ENCODE measurements around the gene DNAI1.
"Not testable (repeated sequence)": the region's sequence is repeated elsewhere in the genome, so short reads cannot be mapped to it uniquely, and the experiment has no call there.

Gene DNAI1

GRCh38 chr9:34514816-34515215 is 56.2 kb downstream of the DNAI1 start:
- no peak for DNase-seq

DNA sequence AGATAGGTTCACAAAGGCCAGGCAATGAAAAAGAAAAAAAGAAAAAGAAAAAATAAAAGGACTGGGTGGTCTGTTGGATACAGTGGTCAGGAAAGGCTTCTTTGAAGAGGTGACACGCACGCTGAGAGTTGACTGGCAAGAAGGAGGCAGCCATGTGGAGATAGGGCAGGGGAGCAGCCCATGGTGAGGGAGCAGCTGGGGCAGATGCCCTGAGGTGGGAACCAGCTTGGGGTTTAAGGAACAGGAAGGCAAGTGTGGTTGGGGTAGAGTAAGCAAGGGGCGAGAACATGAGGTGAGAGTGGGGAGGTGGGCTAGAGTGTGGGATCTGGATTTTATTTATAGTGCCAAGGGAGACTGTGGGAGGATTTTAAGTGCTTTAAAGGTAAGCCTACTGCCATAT is 57.4 kb downstream of the DNAI1 start:
- no peak for DNase-seq

- DNase-seq = no peak
These were observed 58.6 kb downstream of the DNAI1 start for GRCh38 chr9:34517185-34517584.

DNA sequence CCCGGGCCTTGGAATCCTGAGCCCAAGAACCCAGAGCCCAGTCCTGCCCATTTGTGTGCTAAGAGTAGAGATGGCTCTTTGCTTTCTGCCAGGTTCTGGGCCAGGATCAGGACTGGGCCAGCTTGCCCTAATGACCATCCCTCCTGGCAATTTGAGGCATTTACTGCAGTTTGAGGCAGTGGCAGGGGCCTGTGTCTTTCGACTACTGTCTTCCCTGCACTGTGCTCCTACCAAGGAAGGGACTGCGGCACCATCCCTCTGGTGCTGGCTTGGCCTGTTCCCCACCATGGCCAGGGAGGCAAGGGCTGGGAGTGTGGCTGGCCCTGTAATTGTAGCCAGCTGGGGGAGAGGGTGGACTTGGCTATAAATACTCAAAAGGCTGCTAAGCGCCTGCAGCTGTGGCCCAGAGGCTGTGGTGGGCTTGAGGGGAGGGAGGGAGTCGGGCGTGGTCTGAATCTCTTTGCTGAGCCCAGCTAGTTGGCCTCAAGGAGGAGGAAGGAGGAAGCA is 59.6 kb downstream of the DNAI1 start:
- no peak for DNase-seq

DNA sequence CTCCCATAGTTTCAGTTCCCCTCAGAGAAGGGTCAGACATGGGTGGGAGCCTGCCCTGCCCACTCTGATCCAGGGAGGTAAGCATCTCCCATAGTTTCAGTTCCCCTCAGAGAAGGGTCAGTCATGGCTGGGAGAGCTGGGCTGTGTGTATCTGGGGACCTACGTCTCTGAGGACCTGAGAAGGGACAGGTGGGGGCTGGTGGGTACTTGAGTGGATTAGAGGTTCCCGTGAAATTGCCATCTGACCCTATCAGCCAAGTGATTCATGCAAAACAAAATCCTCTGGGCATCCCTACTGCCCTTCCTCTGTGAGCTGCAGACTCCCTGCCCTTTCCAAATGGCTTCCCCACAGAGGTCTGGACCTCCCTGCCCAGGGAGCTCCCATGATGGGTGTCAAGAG is 60.3 kb downstream of the DNAI1 start:
- no peak for DNase-seq

DNA sequence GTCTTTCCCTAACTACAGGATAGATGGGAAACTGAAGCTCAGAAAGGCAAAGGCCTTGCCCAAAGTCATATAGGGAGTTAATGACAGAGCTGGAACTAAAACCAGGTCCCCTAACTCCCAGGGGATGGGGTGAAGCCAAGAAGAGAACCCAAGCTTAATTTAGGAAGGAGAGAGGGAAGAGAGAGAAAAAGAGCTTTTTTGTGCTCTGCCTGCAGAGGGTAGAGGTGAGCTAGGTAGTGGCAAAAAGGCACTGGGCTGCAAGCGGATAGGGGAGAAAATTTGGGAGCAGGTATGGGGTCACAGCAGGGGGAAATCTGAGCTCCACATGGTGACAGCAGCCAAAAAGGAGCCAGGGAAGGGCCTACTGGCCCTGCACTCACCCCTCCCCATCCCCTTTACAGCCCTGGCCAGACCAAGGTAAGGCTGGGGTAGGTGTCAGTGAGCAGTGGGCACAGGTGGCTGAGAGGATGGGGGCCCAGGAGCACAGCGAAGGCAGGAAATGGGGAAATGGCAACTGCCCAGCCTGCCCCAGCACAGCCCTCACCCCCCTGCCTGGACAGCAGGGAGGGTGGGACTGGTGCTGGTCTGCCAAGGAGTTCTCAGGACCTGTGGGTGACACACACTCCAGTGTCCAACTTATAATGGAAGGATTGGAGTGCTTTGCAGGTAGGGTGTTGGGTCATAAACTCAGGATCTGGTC is 60.9 kb downstream of the DNAI1 start:
- no peak for DNase-seq

GRCh38 chr9:34520096-34520495 is 61.5 kb downstream of the DNAI1 start:
- no peak for DNase-seq

DNA sequence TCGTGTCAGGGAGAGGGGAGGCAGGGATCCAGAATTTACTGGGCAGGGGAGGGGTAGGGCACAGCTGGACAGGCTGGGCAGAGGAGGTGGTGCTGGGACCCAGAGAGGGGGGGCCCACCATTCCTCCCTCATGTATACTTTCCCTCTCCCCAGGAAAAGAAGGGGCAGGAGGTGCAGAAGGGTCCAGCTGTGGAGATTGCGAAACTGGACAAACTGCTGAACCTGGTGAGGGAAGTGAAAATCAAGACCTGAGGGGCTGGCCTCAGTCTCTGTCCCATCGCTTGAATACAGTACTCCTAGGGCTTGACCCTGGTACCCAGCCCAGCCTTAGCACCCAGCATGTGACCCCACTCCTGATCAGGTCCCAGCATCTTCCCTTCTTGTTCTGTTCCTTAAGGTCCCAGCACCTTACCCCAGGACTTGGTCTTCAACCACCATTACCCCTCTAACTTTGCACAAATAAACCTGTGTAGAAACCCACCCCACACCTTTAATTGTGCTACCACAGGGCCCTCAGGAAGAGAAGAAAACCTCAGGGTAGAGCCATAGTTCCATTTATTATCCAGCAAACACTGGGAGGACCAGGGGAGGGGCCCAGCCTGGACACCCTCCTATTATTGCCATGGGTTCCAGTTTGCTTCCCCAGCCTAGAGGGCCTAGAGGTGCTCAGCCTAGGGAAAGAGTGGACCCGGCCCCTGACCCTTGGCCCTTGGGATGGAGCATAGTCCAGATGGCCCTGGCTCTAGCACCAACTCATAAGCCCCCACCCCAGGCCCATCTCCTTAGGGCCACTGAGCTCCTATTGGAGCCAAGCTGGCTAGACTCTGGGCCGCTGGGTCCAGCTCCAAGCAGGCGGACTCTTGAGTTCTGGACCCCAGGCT is 62.1 kb downstream of the DNAI1 start:
- no peak for DNase-seq

GRCh38 chr9:34521406-34522045 is 62.9 kb downstream of the DNAI1 start:
- DNase-seq = no peak

DNA sequence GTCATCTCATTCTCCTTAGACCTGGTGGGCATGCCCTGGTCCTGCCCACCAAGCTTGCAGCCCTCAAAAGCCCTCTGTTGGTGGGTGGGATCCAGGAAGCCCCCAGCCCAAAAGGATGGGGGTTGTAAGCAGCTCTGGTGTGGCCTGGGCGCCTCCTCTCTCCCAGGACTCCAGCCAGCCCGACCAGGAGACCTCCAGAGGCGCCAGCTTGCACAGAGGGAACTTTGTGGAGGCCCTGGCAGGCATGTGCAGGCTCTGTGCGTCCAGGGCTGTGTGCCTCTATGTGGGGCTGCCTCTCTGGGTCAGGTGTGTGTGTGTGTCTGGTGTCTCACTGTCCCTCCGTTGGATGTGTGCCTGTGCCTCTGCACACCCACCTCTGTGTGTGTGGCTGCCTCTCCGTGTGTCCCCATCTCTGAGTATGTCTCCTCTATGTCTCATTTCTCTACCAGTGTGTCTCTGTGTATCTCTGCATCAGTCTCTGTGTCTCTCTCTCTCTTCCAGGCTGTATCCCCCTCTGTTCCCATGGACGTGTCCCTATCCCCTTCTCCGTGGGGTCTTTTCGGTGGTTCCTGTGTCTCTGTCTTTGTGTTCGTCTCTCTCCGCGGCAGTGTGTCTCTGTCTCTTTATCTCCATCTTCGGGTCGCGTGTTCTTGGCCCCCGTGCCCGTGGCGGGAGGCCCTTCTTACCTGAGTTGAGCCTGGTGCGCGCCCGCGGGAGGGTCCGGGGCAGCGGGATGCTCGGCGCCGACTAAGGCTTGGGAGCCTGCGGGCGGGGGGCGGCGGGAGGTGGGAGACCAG is 63.7 kb downstream of the DNAI1 start:
- no peak for DNase-seq

DNA sequence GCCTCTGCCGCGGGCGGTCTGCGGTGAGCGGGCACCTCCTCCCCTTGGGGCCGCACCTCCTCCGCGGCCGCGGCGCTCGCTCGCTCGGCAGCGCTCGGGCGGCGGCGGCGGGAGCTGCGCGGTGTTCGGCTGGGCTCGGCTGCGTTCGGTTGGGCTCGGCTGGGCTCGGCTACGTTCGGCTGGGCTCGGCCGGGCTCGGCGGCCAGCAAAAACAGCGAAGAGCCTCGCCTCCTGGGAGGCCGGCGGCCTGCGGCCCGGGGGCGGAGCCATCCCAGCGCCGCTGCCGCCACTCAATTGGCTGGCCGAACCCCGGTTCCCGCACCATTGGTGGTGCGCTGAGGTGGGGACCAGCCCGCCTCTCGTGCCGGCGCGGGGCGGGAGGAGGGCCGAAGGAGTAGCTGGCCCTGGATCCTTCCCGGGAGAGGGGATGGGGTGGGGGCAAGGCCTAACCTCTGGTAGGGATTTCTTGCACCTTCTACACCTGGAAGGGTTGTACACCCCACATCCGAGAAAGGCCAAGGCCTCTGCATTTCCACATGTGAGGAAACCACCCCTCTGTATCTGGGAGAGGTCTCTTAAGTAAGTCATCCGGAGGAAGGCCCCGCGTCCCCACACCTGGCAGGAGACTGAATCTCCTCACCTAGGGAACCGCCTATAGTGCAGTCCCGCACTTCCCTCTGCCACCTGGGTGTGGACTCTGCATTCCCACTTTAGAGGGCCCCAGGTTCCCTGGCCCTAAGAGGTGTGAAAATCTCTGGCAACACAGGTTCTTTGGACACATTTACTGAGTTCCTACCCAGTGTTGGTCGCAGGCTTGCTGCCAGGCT is 64.6 kb downstream of the DNAI1 start, which contains the start of gene ENHO:
TSS of gene ENHO (minus strand) at position 20 of the 827 bp plus-strand sequence. CDS start 1,295 bp downstream, outside the sequence.
- DNase-seq = peak; percentile 81 to 85

GRCh38 chr9:34524349-34524748 is 65.7 kb downstream of the DNAI1 start:
- DNase-seq = no peak

- no peak for DNase-seq
These were observed 67.4 kb downstream of the DNAI1 start for GRCh38 chr9:34526026-34526425.

GRCh38 chr9:34532041-34532440 is 73.4 kb downstream of the DNAI1 start:
- DNase-seq = not testable (repeated sequence)

DNA sequence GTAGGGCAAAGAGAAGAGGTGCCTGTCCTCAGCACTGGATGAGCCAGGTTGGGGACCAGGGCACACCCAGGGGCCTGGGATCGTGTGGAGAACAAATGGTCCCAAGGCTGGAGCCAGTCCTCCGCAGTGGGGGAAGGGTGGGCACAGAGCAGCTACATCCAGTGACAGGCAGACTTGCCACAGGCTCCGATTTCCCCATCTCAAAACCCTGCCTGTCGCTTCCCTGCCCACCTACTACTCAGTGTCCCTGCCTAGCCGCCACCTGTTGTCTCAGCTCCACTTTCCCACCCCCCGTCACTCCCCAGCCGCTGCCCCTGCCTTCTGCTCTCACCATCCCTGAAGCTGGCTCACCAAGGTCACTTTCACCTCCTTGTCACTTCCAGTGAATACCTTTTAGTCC is 78.1 kb downstream of the DNAI1 start:
- no peak for DNase-seq

- DNase-seq = no peak
These were observed 82.2 kb downstream of the DNAI1 start for GRCh38 chr9:34540827-34541226.

DNA sequence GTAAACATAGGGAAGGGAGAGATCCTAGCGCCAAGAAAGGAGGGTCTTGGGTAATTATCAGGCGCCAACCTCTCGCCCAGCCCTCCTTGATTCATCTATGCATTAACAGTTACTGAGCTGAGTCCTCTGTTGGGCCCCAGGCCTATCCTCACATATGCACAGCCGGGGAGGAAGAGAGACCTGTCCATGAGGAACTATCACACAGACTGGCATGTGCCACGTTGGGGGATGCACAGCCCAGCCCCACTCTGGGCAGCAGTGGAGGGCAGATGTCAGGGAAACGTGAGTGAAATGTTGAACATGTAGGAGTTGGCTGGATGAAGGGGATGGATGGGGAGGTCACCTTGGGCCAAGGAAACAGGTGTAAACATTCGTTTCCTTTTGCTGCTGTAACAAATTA is 82.9 kb downstream of the DNAI1 start:
- no peak for DNase-seq

DNA sequence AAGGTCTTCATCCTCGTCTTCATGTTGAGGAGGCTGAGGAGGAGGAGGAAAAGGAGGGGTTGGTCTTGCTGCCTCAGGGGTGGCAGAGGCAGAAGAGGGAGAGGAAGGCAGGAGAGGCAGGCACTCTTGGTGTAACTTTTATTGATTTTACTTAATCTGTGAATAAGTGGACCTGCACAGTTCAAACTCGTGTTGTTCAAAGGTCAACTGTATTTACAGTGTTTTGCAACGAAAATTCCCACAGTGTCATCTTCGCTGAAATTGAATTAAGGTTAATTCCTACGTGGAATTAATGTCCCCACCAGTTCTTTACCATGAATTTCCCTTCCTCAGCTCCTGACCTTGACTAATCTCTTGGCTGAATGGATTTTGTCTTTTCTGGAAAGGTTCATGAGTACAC is 85.4 kb downstream of the DNAI1 start:
- DNase-seq = no peak

DNA sequence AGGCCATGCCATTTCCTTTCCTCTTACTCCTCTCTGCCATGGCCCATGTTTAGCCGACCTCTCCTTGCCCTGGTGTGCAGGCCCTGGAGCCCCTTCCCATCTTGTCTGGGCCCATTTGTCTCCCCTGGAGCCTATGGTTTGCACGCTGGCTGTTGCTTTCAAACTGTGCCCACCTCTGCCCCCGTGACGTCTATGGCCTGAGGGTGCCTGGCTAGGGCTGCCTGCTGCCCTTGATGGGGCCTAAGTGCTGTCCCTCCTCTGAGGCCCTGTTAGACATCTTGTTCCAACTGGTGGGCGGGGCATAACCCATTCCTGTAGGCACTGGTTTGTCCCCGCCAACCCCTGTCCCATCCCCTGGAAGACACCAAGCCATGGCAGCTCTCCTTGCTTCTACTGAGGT is 86.9 kb downstream of the DNAI1 start:
- no peak for DNase-seq

DNA sequence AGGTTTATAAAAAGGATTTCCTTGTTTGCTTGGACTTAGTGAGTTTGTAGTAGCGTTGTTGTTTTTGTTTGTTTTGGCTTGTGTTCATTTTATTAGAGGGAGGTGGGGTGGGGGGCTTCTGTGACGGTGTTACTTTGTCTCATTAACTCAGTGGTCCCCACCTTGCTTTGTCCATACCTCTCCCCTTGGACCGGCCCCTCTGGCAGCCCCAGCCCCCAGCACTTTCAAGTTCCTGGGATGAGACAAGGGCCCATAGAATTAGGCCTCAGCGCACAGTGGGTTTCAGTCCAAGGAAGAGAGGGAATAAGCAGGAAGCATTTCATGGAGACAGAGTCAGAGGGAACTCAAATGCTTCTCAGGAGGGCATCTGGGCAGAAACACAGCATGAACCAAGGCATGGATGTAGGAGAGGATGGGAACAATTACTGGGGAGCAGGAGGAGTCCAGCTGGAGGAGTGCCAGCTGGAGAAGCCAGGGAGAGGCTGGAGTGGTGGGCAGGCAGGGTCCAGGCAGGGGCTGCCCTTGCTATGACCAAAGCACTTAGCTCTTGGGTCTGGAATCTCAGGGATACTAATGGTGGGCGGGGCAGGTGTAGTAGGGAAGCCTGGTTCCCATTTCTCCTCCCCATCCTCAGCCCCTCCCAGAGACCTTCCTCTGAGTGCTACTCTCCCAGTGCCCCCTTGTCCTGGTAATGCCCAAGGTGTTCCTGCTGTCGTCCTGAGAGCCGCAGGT is 87.7 kb downstream of the DNAI1 start:
- no peak for DNase-seq
